Cardiac muscle cell (in vitro differentiated cells and primary cell): ENCODE data around the gene ABHD17C. TPM values are rescaled to one million over a fixed set of nuclear protein-coding genes. Genes with fewer than 3 reads are reported as not detected.
A peak's percentile ranks its signal among the peaks of the same experiment; 100 is the strongest.

Experiments
- DNase-seq, 2 donors: peaks; one replicate each; pipeline versions ENCODE4 v3.0.0 to v3.0.0-alpha.2; 2010 to 2017; ENCODE audit warnings: low read depth in 1 of 2, low spot score in 1 of 2
- H3K27ac ChIP-seq: fragments of 200-600 bp; sonication (generic); 2 replicates; pipeline ENCODE4 v1.5.1; 2016
- H3K27me3 ChIP-seq: fragments of 200-600 bp; sonication (generic); 2 replicates; pipeline ENCODE4 v1.6.0; 2016; ENCODE audit warnings: control low read depth
- H3K36me3 ChIP-seq: fragments of 200-600 bp; sonication (generic); 2 replicates; pipeline ENCODE4 v1.5.1; 2016; ENCODE audit warnings: control low read depth
- H3K4me1 ChIP-seq: fragments of 200-600 bp; sonication (generic); 2 replicates; pipeline ENCODE4 v1.8.1; 2017; ENCODE audit warnings: low read depth, mild to moderate bottlenecking, mixed run types
- H3K4me3 ChIP-seq: fragments of 200-600 bp; sonication (generic); 2 replicates; pipeline ENCODE4 v1.5.1; 2016; ENCODE audit warnings: mild to moderate bottlenecking
- H3K9me3 ChIP-seq: fragments of 200-600 bp; sonication (generic); 2 replicates; pipeline ENCODE4 v1.5.1; 2017; ENCODE audit warnings: low read depth, mild to moderate bottlenecking, control low read depth
- polyA plus RNA-seq: library from polyadenylated mRNA; unstranded; fragments of >200 nt; fragmentation: Nextera tagmentation; extraction: Ambion mirVana; gene quantifications from 2 replicates; pipeline ENCODE4 v1.2.1, GENCODE V29; 2016
- total RNA-seq: library from RNA; depleted of rRNA; stranded (reverse); fragments of >200 nt; gene quantifications from 2 replicates; pipeline ENCODE4 v1.2.3, GENCODE V29; 2016
- TF ChIP-seq, protein P1 (sequence below): IDR thresholded peaks from 2 replicates; pipeline ENCODE4 v1.5.1; 2012; ENCODE audit warnings: low read depth, mild to moderate bottlenecking, low read length

The ABHD17C gene
- total and polyA plus RNA-seq, 2 experiments from 2014 or later = 1.7 to 6.0 TPM

DNA sequence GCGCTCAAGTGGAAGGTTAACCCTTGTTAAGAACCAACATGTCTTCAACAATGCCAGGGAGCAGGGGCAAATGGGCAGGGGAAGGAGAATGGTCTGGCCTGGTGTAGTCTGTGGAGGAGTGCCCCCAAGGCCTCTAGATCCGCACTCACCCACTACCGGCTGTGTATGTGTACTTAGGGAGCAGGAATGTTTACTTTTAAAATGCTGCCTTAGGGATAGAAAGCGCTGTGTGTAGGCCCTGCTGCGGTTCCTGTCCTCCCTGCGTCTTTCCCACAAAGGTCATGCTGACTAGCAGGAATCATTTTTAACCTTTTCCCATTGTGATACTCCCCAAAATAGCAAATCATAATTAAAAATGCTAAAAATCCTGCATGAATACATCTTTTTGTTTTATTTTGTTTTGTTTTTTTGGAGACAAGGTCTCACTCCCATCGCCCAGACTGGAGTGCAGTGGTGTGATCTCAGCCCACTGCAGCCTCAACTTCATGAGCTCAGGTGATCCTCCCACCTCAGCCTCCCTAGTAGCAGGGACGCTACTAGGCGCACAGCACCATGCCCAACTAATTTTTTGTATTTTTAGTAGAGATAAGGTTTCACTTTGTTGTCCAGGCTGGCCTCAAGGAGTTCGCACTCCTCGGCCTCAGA, 48.2 kb downstream of the ABHD17C start:
- TF ChIP-seq, protein P1, sequence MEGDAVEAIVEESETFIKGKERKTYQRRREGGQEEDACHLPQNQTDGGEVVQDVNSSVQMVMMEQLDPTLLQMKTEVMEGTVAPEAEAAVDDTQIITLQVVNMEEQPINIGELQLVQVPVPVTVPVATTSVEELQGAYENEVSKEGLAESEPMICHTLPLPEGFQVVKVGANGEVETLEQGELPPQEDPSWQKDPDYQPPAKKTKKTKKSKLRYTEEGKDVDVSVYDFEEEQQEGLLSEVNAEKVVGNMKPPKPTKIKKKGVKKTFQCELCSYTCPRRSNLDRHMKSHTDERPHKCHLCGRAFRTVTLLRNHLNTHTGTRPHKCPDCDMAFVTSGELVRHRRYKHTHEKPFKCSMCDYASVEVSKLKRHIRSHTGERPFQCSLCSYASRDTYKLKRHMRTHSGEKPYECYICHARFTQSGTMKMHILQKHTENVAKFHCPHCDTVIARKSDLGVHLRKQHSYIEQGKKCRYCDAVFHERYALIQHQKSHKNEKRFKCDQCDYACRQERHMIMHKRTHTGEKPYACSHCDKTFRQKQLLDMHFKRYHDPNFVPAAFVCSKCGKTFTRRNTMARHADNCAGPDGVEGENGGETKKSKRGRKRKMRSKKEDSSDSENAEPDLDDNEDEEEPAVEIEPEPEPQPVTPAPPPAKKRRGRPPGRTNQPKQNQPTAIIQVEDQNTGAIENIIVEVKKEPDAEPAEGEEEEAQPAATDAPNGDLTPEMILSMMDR = no peak
- no peaks in the 10 kb centered on the region for H3K9me3 ChIP-seq
- H3K36me3 ChIP-seq = no peaks in the 10 kb centered on the region
- H3K27ac ChIP-seq = no peak overlapping the region
- H3K4me1 ChIP-seq = no peaks in the 10 kb centered on the region
- H3K4me3 ChIP-seq = no peak overlapping the region
- H3K27me3 ChIP-seq = no peaks in the 10 kb centered on the region
- no peak for DNase-seq

DNA sequence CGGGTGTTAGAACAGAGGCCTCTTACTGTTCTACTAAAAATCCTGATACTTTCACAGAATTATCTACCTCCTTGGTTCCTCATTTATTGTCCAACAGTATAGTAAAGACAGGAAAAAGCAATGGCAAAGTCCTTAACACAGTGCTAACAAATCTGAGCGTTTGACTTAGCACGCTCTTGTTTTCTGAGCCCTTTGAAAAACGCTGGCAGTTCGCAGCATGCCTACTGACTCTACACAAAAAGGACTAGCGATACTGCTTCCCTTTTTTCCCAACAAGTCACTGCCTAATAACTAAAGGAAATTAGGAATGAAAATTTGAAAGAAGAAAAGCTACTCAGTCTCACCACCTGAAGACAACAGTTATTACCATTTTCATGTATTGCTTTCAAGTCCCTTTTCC, 49.3 kb downstream of the ABHD17C start:
- no peak for DNase-seq
- TF ChIP-seq, protein P1 = no peak
- Histone ChIP-seq H3K27ac (no peak overlapping the region), H3K9me3 (no peaks in the 10 kb centered on the region), H3K27me3 (no peaks in the 10 kb centered on the region), H3K4me1 (no peaks in the 10 kb centered on the region), H3K36me3 (no peaks in the 10 kb centered on the region), H3K4me3 (no peak overlapping the region)

DNA sequence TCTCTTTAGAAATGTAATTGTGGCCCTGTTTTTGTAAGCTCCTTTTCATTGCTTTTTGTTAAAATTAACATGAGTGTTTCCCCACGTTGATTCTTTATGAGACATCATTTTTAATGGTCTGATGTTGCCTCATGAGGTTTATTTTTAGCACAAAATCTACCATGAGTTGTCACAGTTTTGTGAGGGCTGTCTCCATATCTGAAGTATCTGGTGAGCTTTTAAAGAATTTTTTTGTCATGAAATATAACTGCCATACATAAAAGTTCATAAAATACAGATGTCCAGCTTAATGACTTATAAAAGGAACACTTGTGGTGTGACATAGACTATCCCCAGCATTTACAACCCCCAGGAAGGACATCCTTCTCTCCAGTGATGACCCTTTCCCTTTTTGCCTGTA, 49.7 kb downstream of the ABHD17C start:
- Histone ChIP-seq H3K9me3 (no peaks in the 10 kb centered on the region), H3K27ac (no peak overlapping the region), H3K27me3 (no peaks in the 10 kb centered on the region), H3K4me3 (no peak overlapping the region), H3K36me3 (no peaks in the 10 kb centered on the region), H3K4me1 (no peaks in the 10 kb centered on the region)
- peak in 1 of 2 donors; percentile 26 for DNase-seq
- TF ChIP-seq, protein P1 = no peak

DNA sequence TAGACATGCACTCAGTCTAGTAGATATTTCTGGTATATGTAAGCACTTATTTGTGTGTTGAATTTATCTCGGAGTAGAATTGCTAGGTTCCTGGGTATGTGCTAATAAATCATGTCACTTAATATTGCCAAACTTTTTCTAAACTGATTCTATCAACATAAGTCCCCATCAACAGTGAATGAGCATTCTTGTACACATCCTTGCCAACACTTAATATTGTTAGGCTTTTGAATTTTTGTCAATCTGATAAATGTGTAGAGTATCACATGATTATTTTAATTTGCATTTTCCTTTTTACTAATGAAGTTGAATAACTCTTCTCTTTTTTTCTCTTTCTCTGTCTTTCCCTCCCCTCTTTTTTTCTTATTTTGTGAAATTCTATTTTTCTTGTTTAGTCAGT, 50.8 kb downstream of the ABHD17C start:
- H3K27me3 ChIP-seq = no peaks in the 10 kb centered on the region
- H3K4me1 ChIP-seq = no peaks in the 10 kb centered on the region
- no peak for DNase-seq
- H3K9me3 ChIP-seq = no peaks in the 10 kb centered on the region
- no peak overlapping the region for H3K4me3 ChIP-seq
- H3K27ac ChIP-seq = no peak overlapping the region
- no peaks in the 10 kb centered on the region for H3K36me3 ChIP-seq
- TF ChIP-seq, protein P1 = no peak

DNA sequence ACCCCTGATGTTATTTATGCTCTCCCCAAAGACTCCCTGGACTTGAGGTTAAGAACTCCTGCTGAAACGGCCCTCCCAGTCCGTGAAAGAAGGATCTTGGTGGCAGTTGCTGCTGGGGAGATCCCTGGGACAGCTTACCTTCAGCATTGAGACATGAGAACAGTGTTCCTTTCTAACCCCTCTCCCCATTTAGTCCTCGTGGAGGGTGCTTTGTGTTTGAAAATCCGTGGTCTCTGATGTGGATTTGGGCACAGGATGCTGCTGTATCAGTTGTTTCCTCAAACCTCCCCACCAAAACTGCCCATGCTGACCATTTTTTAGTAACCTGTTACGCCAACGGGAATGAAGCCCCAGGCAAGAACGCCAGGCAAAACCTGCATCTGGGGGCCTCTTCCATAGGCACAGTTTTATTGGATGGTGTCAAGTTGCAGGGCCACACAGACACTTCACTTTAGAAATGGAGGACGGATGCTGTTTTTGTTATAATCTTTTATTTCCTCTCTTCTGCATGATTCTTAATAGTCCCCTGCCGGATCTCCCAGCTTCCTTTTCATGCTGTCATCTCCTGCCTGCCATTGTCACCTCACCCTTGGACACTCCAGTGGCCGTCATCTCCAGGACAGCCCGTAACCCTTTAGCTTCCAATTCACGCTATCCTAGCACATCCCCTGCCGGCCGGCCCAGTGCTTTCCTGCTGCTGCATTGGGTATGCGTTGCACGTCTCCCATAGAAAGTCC, 52.4 kb downstream of the ABHD17C start:
- Histone ChIP-seq H3K4me3 (no peak overlapping the region), H3K27ac (no peak overlapping the region), H3K27me3 (no peaks in the 10 kb centered on the region), H3K36me3 (no peaks in the 10 kb centered on the region), H3K4me1 (no peaks in the 10 kb centered on the region), H3K9me3 (no peaks in the 10 kb centered on the region)
- TF ChIP-seq, protein P1 = peak; percentile 25
- peak in 1 of 2 donors; percentile 19 for DNase-seq
